ENCODE data around the gene ABCB11.

GRCh38 chr2:169072163-169072925 lies 41.2 kb upstream of the ABCB11 start:
- TF ChIP-seq, protein P1, sequence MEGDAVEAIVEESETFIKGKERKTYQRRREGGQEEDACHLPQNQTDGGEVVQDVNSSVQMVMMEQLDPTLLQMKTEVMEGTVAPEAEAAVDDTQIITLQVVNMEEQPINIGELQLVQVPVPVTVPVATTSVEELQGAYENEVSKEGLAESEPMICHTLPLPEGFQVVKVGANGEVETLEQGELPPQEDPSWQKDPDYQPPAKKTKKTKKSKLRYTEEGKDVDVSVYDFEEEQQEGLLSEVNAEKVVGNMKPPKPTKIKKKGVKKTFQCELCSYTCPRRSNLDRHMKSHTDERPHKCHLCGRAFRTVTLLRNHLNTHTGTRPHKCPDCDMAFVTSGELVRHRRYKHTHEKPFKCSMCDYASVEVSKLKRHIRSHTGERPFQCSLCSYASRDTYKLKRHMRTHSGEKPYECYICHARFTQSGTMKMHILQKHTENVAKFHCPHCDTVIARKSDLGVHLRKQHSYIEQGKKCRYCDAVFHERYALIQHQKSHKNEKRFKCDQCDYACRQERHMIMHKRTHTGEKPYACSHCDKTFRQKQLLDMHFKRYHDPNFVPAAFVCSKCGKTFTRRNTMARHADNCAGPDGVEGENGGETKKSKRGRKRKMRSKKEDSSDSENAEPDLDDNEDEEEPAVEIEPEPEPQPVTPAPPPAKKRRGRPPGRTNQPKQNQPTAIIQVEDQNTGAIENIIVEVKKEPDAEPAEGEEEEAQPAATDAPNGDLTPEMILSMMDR (conservative IDR thresholded peaks at IDR 0.05; ENCODE audit: low read depth, low read length) = no peak
- no peak for TF ChIP-seq EZH2 (IDR thresholded peaks at IDR 0.05; ENCODE audit: borderline replicate concordance, low read depth, low read length, poor library complexity, severe bottlenecking)

Data from A673 (cell line).